Cerebellar cortex (tissue), 1 donor: ENCODE measurements around the gene FBXO30.

ENCODE experiments used
- DNase-seq: peaks from one replicate; pipeline ENCODE4 v3.0.0-alpha.2; 2015; ENCODE audit warnings: low spot score

FBXO30 gene

GRCh38 chr6:145814501-145815308 lies at the start of gene FBXO30:
Gene FBXO30, minus strand, starts transcription at chr6:145814795. Its CDS starts 8,390 bp downstream, at chr6:145806405.
- peak; percentile 82 for DNase-seq

GRCh38 chr6:145863988-145864616 lies 49.5 kb upstream of the FBXO30 start:
- DNase-seq: no peak

- no peak for DNase-seq
These were observed 48.8 kb upstream of the FBXO30 start for GRCh38 chr6:145863366-145863765.

- DNase-seq: no peak
These were observed 46.0 kb upstream of the FBXO30 start for GRCh38 chr6:145860562-145860961.

GRCh38 chr6:145850671-145851070 lies 36.1 kb upstream of the FBXO30 start:
- DNase-seq: no peak

- no peak for DNase-seq
These were observed 33.9 kb upstream of the FBXO30 start for GRCh38 chr6:145848541-145848940.

GRCh38 chr6:145845557-145845956 lies 31.0 kb upstream of the FBXO30 start:
- DNase-seq: no peak

GRCh38 chr6:145844933-145845540 lies 30.4 kb upstream of the FBXO30 start:
- no peak for DNase-seq

- no peak for DNase-seq
These were observed 28.3 kb upstream of the FBXO30 start for GRCh38 chr6:145842693-145843546.

- no peak for DNase-seq
These were observed 27.1 kb upstream of the FBXO30 start for GRCh38 chr6:145841668-145842067.

GRCh38 chr6:145839653-145840052 lies 25.1 kb upstream of the FBXO30 start:
- DNase-seq: no peak

- DNase-seq: no peak
These were observed 23.7 kb upstream of the FBXO30 start for GRCh38 chr6:145838305-145838704.

GRCh38 chr6:145836772-145837171 lies 22.2 kb upstream of the FBXO30 start:
- no peak for DNase-seq

- DNase-seq: no peak
These were observed 21.6 kb upstream of the FBXO30 start for GRCh38 chr6:145836170-145836569.

GRCh38 chr6:145830612-145831011 lies 16.0 kb upstream of the FBXO30 start:
- no peak for DNase-seq

GRCh38 chr6:145829950-145830349 lies 15.4 kb upstream of the FBXO30 start:
- no peak for DNase-seq

- DNase-seq: no peak
These were observed 14.5 kb upstream of the FBXO30 start for GRCh38 chr6:145829102-145829501.

- DNase-seq: no peak
These were observed 9.7 kb upstream of the FBXO30 start for GRCh38 chr6:145824344-145824743.

- DNase-seq: no peak
These were observed 8.8 kb upstream of the FBXO30 start for GRCh38 chr6:145823328-145823944.

GRCh38 chr6:145822456-145822855 lies 7.9 kb upstream of the FBXO30 start:
- DNase-seq: no peak

GRCh38 chr6:145819994-145820393 lies 5.4 kb upstream of the FBXO30 start:
- no peak for DNase-seq

GRCh38 chr6:145818796-145819195 lies 4.2 kb upstream of the FBXO30 start:
- no peak for DNase-seq
